ENCODE measurements around the gene AK8. TPM values are rescaled to one million over a fixed set of nuclear protein-coding genes. Genes with fewer than 3 reads are reported as not detected.

AK8 gene
- total RNA-seq, 1 experiment from 2014 or later, result 2.5 TPM

DNA sequence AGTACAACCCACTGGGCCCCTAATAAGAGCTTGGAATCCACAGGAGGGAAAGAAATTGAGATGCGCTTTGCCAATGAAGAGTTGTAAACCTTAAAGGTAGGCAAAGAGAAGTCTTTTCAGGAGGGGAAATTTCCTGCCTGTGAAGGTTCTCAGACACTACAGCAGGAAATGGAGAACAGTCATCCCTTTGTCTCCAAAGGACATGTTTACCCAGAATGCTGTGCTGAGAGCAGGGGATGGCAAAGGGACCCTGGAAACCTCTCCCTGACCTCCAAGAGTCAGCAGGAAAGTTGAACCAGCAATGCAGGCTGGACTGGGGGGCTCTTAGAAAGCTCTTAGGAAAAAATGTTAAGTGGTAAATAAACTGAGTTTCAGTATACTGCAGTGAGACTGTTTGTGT, 103.2 kb downstream of the AK8 start:
- H3K9me2 ChIP-seq (ENCODE audit: insufficient read depth), result no peaks in the 10 kb centered on the region
- no peaks in the 10 kb centered on the region for H3K36me3 ChIP-seq (ENCODE audit: control insufficient read depth in 1 of 2, insufficient read depth in 2 of 2, low read length in 2 of 2)
- ChIA-PET POLR2A (no interaction called here), CTCF (no interaction called here), RAD21 (ENCODE audit: low non-redundant PET in 1 of 2, low total read pairs in 2 of 2, uncharacterized antibody in 2 of 2, unreplicated experiment in 2 of 2) (no interaction called here)
- H3K79me2 ChIP-seq (ENCODE audit: insufficient read depth, low read length), result no peaks in the 10 kb centered on the region
- no peaks in the 10 kb centered on the region for H3K27me3 ChIP-seq (ENCODE audit: insufficient read depth, low read length)
- intact Hi-C loops (cut with micrococcal nuclease), result no loop called here
- H3K9me3 ChIP-seq (ENCODE audit: control insufficient read depth in 1 of 2, insufficient read depth in 1 of 2, low read depth in 1 of 2, low read length in 2 of 2), result peaks cover 0 to 3% of the 10 kb centered on the region in 2 experiments; a peak in 1 of 4 replicates
- H3K4me3 ChIP-seq (replicated peaks in 1 of 2; ENCODE audit: low read depth in 1 of 2, low read length in 2 of 2), result no peak overlapping the region
- TF ChIP-seq MAX (IDR thresholded peaks at IDR 0.05), result no peak
- TF ChIP-seq POLR2A (IDR thresholded peaks at IDR 0.05; ENCODE audit: borderline replicate concordance, extremely low read depth, insufficient read depth, insufficient read length), result no peak
- no peak for TF ChIP-seq EGR1 (IDR thresholded peaks at IDR 0.05; ENCODE audit: low read depth)
- no peak for TF ChIP-seq TCF7L2 (IDR thresholded peaks at IDR 0.05; ENCODE audit: borderline replicate concordance, extremely low read depth, insufficient read depth, insufficient read length)
- TF ChIP-seq RAD21 (IDR thresholded peaks at IDR 0.05; ENCODE audit: low read depth), result no peak
- TF ChIP-seq YY1 (IDR thresholded peaks at IDR 0.05; ENCODE audit: extremely low read depth, insufficient replicate concordance, low read depth, low read length), result no peak
- TF ChIP-seq EZH2phosphoT487 (IDR thresholded peaks at IDR 0.05; ENCODE audit: borderline replicate concordance), result no peak
- TF ChIP-seq, protein P1, sequence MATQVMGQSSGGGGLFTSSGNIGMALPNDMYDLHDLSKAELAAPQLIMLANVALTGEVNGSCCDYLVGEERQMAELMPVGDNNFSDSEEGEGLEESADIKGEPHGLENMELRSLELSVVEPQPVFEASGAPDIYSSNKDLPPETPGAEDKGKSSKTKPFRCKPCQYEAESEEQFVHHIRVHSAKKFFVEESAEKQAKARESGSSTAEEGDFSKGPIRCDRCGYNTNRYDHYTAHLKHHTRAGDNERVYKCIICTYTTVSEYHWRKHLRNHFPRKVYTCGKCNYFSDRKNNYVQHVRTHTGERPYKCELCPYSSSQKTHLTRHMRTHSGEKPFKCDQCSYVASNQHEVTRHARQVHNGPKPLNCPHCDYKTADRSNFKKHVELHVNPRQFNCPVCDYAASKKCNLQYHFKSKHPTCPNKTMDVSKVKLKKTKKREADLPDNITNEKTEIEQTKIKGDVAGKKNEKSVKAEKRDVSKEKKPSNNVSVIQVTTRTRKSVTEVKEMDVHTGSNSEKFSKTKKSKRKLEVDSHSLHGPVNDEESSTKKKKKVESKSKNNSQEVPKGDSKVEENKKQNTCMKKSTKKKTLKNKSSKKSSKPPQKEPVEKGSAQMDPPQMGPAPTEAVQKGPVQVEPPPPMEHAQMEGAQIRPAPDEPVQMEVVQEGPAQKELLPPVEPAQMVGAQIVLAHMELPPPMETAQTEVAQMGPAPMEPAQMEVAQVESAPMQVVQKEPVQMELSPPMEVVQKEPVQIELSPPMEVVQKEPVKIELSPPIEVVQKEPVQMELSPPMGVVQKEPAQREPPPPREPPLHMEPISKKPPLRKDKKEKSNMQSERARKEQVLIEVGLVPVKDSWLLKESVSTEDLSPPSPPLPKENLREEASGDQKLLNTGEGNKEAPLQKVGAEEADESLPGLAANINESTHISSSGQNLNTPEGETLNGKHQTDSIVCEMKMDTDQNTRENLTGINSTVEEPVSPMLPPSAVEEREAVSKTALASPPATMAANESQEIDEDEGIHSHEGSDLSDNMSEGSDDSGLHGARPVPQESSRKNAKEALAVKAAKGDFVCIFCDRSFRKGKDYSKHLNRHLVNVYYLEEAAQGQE (IDR thresholded peaks at IDR 0.05; ENCODE audit: low read depth), result no peak
- TF ChIP-seq ATF3 (IDR thresholded peaks at IDR 0.05), result no peak
- TF ChIP-seq CTCF (IDR thresholded peaks at IDR 0.05 in 2 of 3, conservative IDR thresholded peaks at IDR 0.05 in 1 of 3; ENCODE audit: borderline replicate concordance in 1 of 3, insufficient read depth in 1 of 3, low read depth in 2 of 3, low read length in 2 of 3), result no peak
- TF ChIP-seq POLR2AphosphoS5 (IDR thresholded peaks at IDR 0.05; ENCODE audit: low read depth, low read length), result no peak
- TF ChIP-seq SRF (IDR thresholded peaks at IDR 0.05; ENCODE audit: low read depth), result no peak
- no peak for TF ChIP-seq ELF1 (IDR thresholded peaks at IDR 0.05; ENCODE audit: borderline replicate concordance, low read depth)
- TF ChIP-seq SIN3A (IDR thresholded peaks at IDR 0.05; ENCODE audit: low read depth), result no peak
- TF ChIP-seq ZNF274 (IDR thresholded peaks at IDR 0.05; ENCODE audit: low read depth, low read length), result no peak
- TF ChIP-seq CEBPB (IDR thresholded peaks at IDR 0.05; ENCODE audit: low read depth), result no peak
- TF ChIP-seq SP1 (IDR thresholded peaks at IDR 0.05; ENCODE audit: low read depth), result no peak
- no peak overlapping the region for H3K27ac ChIP-seq (ENCODE audit: low read depth, low read length)
- DNase-seq (ENCODE audit: low read depth, low spot score) (no peak), ATAC-seq (no peak)
- no peak overlapping the region for H2AFZ ChIP-seq (ENCODE audit: low read depth, low read length, poor library complexity, severe bottlenecking)
- BruUV-seq (replicated peaks), result no TSS peak
- no peak overlapping the region for H3K9ac ChIP-seq (ENCODE audit: low read length)
- no peak overlapping the region for H3K4me2 ChIP-seq (ENCODE audit: low read length)
- no peaks in the 10 kb centered on the region for H4K20me1 ChIP-seq (ENCODE audit: insufficient read depth)
- H3K4me1 ChIP-seq (ENCODE audit: control insufficient read depth in 1 of 2, insufficient read depth in 2 of 2, low read length in 2 of 2), result no peaks in the 10 kb centered on the region
